Globus pallidus (tissue), 1 donor: ENCODE results near the gene LBH.

Experiments
- DNase-seq: peaks from one replicate; pipeline ENCODE4 v3.0.0-alpha.2; 2015; ENCODE audit warnings: low spot score

Gene LBH

GRCh38 chr2:30273574-30273929 lies 42.2 kb downstream of the LBH start:
- DNase-seq = no peak

- no peak for DNase-seq
Observed at GRCh38 chr2:30275256-30275655, 43.9 kb downstream of the LBH start.

- no peak for DNase-seq
Observed at GRCh38 chr2:30276455-30276911, 45.1 kb downstream of the LBH start.

GRCh38 chr2:30277582-30277981 lies 46.2 kb downstream of the LBH start:
- no peak for DNase-seq

GRCh38 chr2:30278419-30278818 lies 47.1 kb downstream of the LBH start:
- DNase-seq = no peak

GRCh38 chr2:30280596-30281434 lies 49.5 kb downstream of the LBH start:
- no peak for DNase-seq

- DNase-seq = no peak
Observed at GRCh38 chr2:30282081-30282480, 50.7 kb downstream of the LBH start.

GRCh38 chr2:30282721-30283120 lies 51.4 kb downstream of the LBH start:
- no peak for DNase-seq

- no peak for DNase-seq
Observed at GRCh38 chr2:30283931-30284565, 52.7 kb downstream of the LBH start.

- no peak for DNase-seq
Observed at GRCh38 chr2:30285758-30286157, 54.4 kb downstream of the LBH start.

GRCh38 chr2:30287190-30287840 lies 56.0 kb downstream of the LBH start:
- no peak for DNase-seq

GRCh38 chr2:30287857-30288513 lies 56.7 kb downstream of the LBH start:
- DNase-seq = no peak

- no peak for DNase-seq
Observed at GRCh38 chr2:30288561-30288960, 57.2 kb downstream of the LBH start.

GRCh38 chr2:30293303-30293921 lies 62.1 kb downstream of the LBH start:
- no peak for DNase-seq

- DNase-seq = no peak
Observed at GRCh38 chr2:30294133-30294532, 62.8 kb downstream of the LBH start.

GRCh38 chr2:30296496-30296895 lies 65.2 kb downstream of the LBH start:
- no peak for DNase-seq

GRCh38 chr2:30298302-30298701 lies 67.0 kb downstream of the LBH start:
- no peak for DNase-seq

- no peak for DNase-seq
Observed at GRCh38 chr2:30300122-30300455, 68.8 kb downstream of the LBH start.

- DNase-seq = no peak
Observed at GRCh38 chr2:30300456-30301221, 69.3 kb downstream of the LBH start.

- DNase-seq = no peak
Observed at GRCh38 chr2:30301551-30301950, 70.2 kb downstream of the LBH start.

- no peak for DNase-seq
Observed at GRCh38 chr2:30302566-30302965, 71.2 kb downstream of the LBH start.
